HFFc6 (cell line): ENCODE results near the gene PCF11. TPM values are rescaled to one million over a fixed set of nuclear protein-coding genes. Genes with fewer than 3 reads are reported as not detected.

ENCODE experiments used
- DNase-seq: peaks from one replicate; pipeline ENCODE4 v3.0.0-alpha.2; 2018
- H3K27ac Mint-ChIP-seq: 2 replicates; pipeline ENCODE4 v1.8.0; 2020; ENCODE audit warnings: mild to moderate bottlenecking, mixed read lengths
- H3K27me3 Mint-ChIP-seq: 2 replicates; pipeline ENCODE4 v1.8.0; 2021; ENCODE audit warnings: mild to moderate bottlenecking, moderate library complexity, mixed read lengths; ENCODE audit not compliant: insufficient read depth
- H3K36me3 Mint-ChIP-seq: 2 replicates; pipeline ENCODE4 v1.8.0; 2021; ENCODE audit warnings: low read depth, mixed read lengths
- H3K4me1 Mint-ChIP-seq: 2 replicates; pipeline ENCODE4 v1.8.0; 2020; ENCODE audit warnings: low read depth, mixed read lengths
- H3K4me3 Mint-ChIP-seq: 2 replicates; pipeline ENCODE4 v1.8.0; 2020; ENCODE audit warnings: mild to moderate bottlenecking, moderate library complexity, mixed read lengths
- H3K9me3 Mint-ChIP-seq: 2 replicates; pipeline ENCODE4 v1.8.0; 2020; ENCODE audit warnings: mild to moderate bottlenecking, mixed read lengths
- CTCF ChIP-seq: fragments of 200-600 bp; sonication (generic); IDR thresholded peaks from 2 replicates; pipeline ENCODE4 v1.5.0; 2021; ENCODE audit warnings: antibody characterized with exemption, mild to moderate bottlenecking
- long read RNA-seq: library from polyadenylated mRNA; unstranded; transcript quantifications from one replicate; pipeline ENCODE4 v2.0.0, GENCODE V29; 2019
- total RNA-seq, 6 experiments: library from RNA; stranded (reverse); fragmentation: NEBNext Ultra II Directional; extraction: Animal tissue kit (Norgen Biotek cat#: 25700); gene quantifications; 2 replicates in 1 of 6; 3 replicates in 5 of 6; pipeline ENCODE4 v1.2.3, GENCODE V29; 2021

PCF11 gene
- total RNA-seq: 10 to 100 TPM; 22.4 to 26.6 (median 24.7) TPM
- long read RNA-seq, partial matches to known transcripts: 5 of 7 reads
- long read RNA-seq, other reads (novel, unspliced or antisense): 2 of 7 reads

- DNase-seq: no peak
- peaks cover 34% of the 10 kb centered on the region for H3K4me1 Mint-ChIP-seq
- H3K9me3 Mint-ChIP-seq: no peaks in the 10 kb centered on the region
- H3K4me3 Mint-ChIP-seq: peak within 1 kb of the TSS; percentile 100
- TF ChIP-seq CTCF: no peak
- H3K27ac Mint-ChIP-seq: peak within 1 kb of the TSS; percentile 100
- H3K36me3 Mint-ChIP-seq: peaks cover 52% of the 10 kb centered on the region
- H3K27me3 Mint-ChIP-seq: peaks cover 14% of the 10 kb centered on the region
These were observed at the start of gene PCF11 for GRCh38 chr11:83156996-83157593. Gene PCF11 (plus strand): TSS chr11:83157131. CDS start chr11:83157440, 309 bp downstream.

GRCh38 chr11:83112886-83113285 lies 44.0 kb upstream of the PCF11 start:
- Mint-ChIP-seq H3K27me3 (peaks cover 8% of the 10 kb centered on the region), H3K36me3 (no peaks in the 10 kb centered on the region), H3K27ac (no peak overlapping the region), H3K9me3 (no peaks in the 10 kb centered on the region), H3K4me1 (no peaks in the 10 kb centered on the region), H3K4me3 (no peak overlapping the region)
- no peak for TF ChIP-seq CTCF
- no peak for DNase-seq

- no peak for TF ChIP-seq CTCF
These were observed 41.9 kb upstream of the PCF11 start for GRCh38 chr11:83115026-83115425.

GRCh38 chr11:83115551-83115950 lies 41.4 kb upstream of the PCF11 start:
- no peak for DNase-seq
- H3K4me3 Mint-ChIP-seq: no peak overlapping the region
- peaks cover 19% of the 10 kb centered on the region for H3K4me1 Mint-ChIP-seq
- H3K9me3 Mint-ChIP-seq: no peaks in the 10 kb centered on the region
- no peak for TF ChIP-seq CTCF
- no peak overlapping the region for H3K27ac Mint-ChIP-seq
- peaks cover 6% of the 10 kb centered on the region; the same call in 1 of the 2 replicates for H3K27me3 Mint-ChIP-seq
- H3K36me3 Mint-ChIP-seq: no peaks in the 10 kb centered on the region

More at GRCh38 chr11:83115026-83115425, 41.9 kb upstream of the PCF11 start:
- H3K36me3 Mint-ChIP-seq: no peaks in the 10 kb centered on the region
- no peak overlapping the region for H3K4me3 Mint-ChIP-seq
- H3K4me1 Mint-ChIP-seq: peaks cover 14% of the 10 kb centered on the region
- no peaks in the 10 kb centered on the region for H3K9me3 Mint-ChIP-seq
- peaks cover 8% of the 10 kb centered on the region; the same call in 1 of the 2 replicates for H3K27me3 Mint-ChIP-seq
- no peak for DNase-seq
- no peak overlapping the region for H3K27ac Mint-ChIP-seq

- H3K9me3 Mint-ChIP-seq: no peaks in the 10 kb centered on the region
- DNase-seq: no peak
- TF ChIP-seq CTCF: no peak
- H3K27ac Mint-ChIP-seq: no peak overlapping the region
- peaks cover 4% of the 10 kb centered on the region; the same call in 1 of the 2 replicates for H3K27me3 Mint-ChIP-seq
- H3K4me1 Mint-ChIP-seq: peaks cover 21% of the 10 kb centered on the region
- H3K36me3 Mint-ChIP-seq: no peaks in the 10 kb centered on the region
- H3K4me3 Mint-ChIP-seq: no peak overlapping the region
These were observed 40.8 kb upstream of the PCF11 start for GRCh38 chr11:83116015-83116641.
